Ramos (cell line): Measurements from ENCODE around the gene NEBL.

Experiments used
- in situ Hi-C: fragments of 300-500 bp; cut with MboI; formaldehyde crosslinking; loops from one replicate; pipeline ENCODE4 v1.14.3; 2022; ENCODE audit warnings: low sequenced_read_pairs; ENCODE audit not compliant: unreplicated experiment

Gene NEBL

DNA sequence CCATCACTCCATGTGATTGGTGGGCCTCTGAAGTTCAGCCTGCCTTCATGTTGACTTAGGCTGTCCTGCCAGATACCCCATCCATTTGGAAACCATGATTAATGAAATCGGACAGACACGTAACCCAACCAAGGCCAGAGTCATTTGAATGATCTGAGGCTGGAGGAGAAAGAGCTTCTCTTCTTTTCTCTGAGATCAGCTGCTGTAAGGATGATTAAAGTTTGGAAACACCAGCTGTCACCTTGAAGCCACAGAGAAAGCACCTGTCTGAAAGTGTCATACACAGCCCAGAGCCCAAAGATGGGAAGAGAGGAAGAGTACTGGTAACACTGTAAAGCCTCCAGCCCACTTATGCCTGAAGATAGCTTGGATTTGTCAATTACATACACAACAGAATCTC is 22.9 kb downstream of the NEBL start:
- in situ Hi-C loops, result no loop called here

DNA sequence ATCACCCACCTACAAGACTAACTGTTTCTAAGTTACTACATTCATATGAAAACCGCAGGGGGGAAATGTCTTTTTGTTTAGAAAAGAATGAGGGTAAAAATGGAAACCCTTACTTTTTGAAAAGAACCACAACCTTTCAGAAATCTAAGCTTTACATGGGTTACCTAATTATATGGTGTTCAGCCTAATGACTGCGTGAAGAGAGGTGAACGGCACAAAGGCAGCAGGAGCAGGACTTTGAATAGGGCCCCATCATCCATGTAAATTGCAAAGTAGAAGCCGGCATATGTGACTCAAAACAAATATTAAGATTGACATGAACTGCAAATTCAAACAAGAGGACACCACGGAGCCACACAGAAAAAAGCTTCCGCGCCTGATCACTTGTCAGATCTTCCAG is 25.1 kb downstream of the NEBL start:
- in situ Hi-C loops, result no loop called here

DNA sequence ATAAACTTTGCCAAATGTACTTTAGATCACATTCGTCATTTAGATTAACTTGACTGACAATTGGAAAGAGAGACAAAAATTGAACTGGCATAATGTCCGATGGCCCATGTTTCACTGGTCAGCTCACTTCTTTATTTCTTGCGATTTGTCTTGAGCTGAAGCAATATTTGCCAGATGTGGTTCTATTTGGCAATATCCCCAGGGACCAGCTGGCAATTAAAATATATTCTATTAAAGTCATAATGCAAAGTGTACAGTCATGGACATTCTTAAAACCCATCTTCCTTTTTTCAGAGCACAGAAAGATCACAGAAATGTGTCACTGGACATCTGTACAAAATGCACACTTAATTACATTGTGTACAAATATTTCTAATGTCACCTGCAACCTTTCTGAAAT is 26.3 kb downstream of the NEBL start:
- in situ Hi-C loops, result no loop called here

- in situ Hi-C loops, result no loop called here
These were observed 34.1 kb downstream of the NEBL start for GRCh38 chr10:20863008-20863407.

- in situ Hi-C loops, result no loop called here
These were observed 38.6 kb downstream of the NEBL start for GRCh38 chr10:20858292-20859124.

- in situ Hi-C loops, result no loop called here
These were observed 40.6 kb downstream of the NEBL start for GRCh38 chr10:20856484-20856883.

- in situ Hi-C loops, result no loop called here
These were observed 41.6 kb downstream of the NEBL start for GRCh38 chr10:20855398-20856038.

DNA sequence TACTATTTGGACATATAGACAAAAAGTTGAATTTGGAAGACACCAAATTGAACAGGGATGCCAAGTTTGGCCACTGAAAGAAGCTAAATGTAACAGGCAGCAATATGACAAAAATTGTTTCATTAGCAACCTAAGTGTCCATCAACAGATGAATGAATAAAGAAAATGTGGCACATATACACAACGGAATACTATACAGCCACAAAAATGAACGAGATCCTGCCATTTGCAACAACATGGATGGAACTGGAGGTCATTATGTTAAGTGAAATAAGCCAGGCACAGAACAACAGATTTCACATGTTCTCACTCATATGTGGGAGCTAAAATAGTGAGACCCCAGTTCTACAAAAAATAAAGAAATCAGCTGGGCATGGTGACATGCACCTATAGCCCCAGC is 43.8 kb downstream of the NEBL start:
- in situ Hi-C loops, result no loop called here

- in situ Hi-C loops, result no loop called here
These were observed 44.8 kb downstream of the NEBL start for GRCh38 chr10:20852303-20852702.

- in situ Hi-C loops, result no loop called here
These were observed 49.6 kb downstream of the NEBL start for GRCh38 chr10:20847512-20847911.

GRCh38 chr10:20846263-20846662 is 50.8 kb downstream of the NEBL start:
- in situ Hi-C loops, result no loop called here

GRCh38 chr10:20841419-20841818 is 55.7 kb downstream of the NEBL start:
- in situ Hi-C loops, result no loop called here

- in situ Hi-C loops, result no loop called here
These were observed 57.2 kb downstream of the NEBL start for GRCh38 chr10:20839910-20840309.

GRCh38 chr10:20839141-20839540 is 58.0 kb downstream of the NEBL start:
- in situ Hi-C loops, result no loop called here

- in situ Hi-C loops, result no loop called here
These were observed 60.7 kb downstream of the NEBL start for GRCh38 chr10:20836401-20836800.

GRCh38 chr10:20835335-20835734 is 61.8 kb downstream of the NEBL start:
- in situ Hi-C loops, result no loop called here

DNA sequence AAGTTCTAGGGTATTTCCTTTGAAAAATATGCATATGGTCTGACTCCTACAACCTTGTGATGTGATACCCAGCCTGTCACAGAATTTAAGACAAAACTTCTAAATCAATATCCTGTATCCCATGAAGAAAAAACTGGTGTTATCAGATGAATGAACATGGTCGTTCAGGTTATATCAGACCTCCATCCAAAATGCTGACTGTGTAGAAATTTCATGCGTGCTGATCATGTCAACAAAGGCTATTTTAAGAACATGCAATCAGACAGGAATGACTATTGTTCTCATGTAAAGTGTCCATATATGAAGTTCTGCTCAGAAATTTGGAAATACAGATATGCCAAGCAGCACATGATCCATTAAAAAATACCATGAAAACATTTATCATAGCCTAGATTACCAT is 62.3 kb downstream of the NEBL start:
- in situ Hi-C loops, result no loop called here

- in situ Hi-C loops, result no loop called here
These were observed 74.3 kb downstream of the NEBL start for GRCh38 chr10:20822825-20823224.

- in situ Hi-C loops, result no loop called here
These were observed 79.5 kb downstream of the NEBL start for GRCh38 chr10:20817646-20818045.

DNA sequence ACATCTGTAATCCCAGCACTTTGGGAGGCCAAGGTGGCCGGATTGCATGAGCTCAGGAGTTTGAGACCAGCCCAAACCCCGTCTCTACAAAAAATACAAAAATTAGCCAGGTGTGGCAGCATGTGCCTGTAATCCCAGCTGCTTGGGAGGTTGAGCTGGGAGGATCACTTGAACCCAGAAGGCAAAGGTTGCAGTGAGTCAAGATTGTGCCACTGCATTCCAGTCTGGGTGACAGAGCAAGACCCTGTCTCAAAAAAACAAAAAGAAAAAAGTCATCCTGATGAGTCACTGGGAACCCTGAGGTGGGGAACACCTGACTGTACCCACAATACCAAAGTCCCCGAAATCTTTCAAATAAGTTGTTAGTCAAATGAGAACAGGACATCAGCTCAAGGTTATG is 80.0 kb downstream of the NEBL start:
- in situ Hi-C loops, result no loop called here

GRCh38 chr10:20814116-20814515 is 83.0 kb downstream of the NEBL start:
- in situ Hi-C loops, result no loop called here

- in situ Hi-C loops, result no loop called here
These were observed 86.0 kb downstream of the NEBL start for GRCh38 chr10:20811131-20811530.
